ENCODE results near the gene MLYCD. TPM values are rescaled to one million over a fixed set of nuclear protein-coding genes. Genes with fewer than 3 reads are reported as not detected.

MLYCD gene
- total and polyA plus RNA-seq, 10 of the 15 experiments (the other 5 are each of a cell fraction or from before 2014, with no cell fraction given) = 0.21 to 3.7 (median 1.7) TPM

DNA sequence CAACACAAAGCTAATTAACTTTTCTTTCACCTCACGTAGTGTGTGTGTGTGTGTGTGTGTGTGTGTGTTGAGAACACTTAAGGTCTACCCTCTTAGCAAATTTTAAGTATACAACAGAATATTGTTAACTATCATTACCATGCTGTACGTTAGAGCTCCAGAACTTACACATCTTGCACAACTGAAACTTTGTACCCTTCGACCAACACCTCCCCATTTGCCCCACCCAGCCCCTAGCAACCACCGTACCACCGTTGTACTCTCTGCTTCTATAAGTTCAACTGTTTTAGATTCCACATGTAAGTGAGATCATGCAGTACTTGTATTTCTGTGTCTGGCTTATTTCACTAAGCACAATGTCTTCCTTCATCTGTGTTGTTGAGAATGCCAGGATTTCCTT lies 28.1 kb upstream of the MLYCD start:
- Histone ChIP-seq H3K9ac (ENCODE audit: control insufficient read depth, insufficient read depth, low read length) (no peak overlapping the region), H2AFZ (ENCODE audit: control insufficient read depth, low read depth, low read length) (no peak overlapping the region), H3K4me1 (ENCODE audit: control insufficient read depth, insufficient read depth, low read length) (no peaks in the 10 kb centered on the region), H3K4me3 (no peak overlapping the region), H3K9me3 (replicated peaks; ENCODE audit: control insufficient read depth, insufficient read depth, low read length) (no peaks in the 10 kb centered on the region), H3K27ac (ENCODE audit: control insufficient read depth, insufficient read depth) (no peak overlapping the region), H4K20me1 (ENCODE audit: control insufficient read depth, insufficient read depth) (no peaks in the 10 kb centered on the region), H3K36me3 (ENCODE audit: control insufficient read depth in 2 of 2, insufficient read depth in 2 of 2, low read length in 1 of 2) (no peaks in the 10 kb centered on the region), H3K27me3 (replicated peaks in 1 of 2; ENCODE audit: control insufficient read depth in 2 of 2, insufficient read depth in 2 of 2, low read length in 1 of 2) (no peaks in the 10 kb centered on the region), H3K79me2 (ENCODE audit: control insufficient read depth, insufficient read depth, low read length) (no peaks in the 10 kb centered on the region), H3K4me2 (ENCODE audit: control insufficient read depth, insufficient read depth) (no peak overlapping the region)
- DNase-seq (ENCODE audit: low read depth, low spot score) (no peak), ATAC-seq (no peak), FAIRE-seq (no peak)
- intact Hi-C loops (cut with micrococcal nuclease; ENCODE audit: unreplicated experiment) = no loop called here
- no peak for TF ChIP-seq IKZF2 (IDR thresholded peaks at IDR 0.05)
- TF ChIP-seq NFYA (IDR thresholded peaks at IDR 0.05; ENCODE audit: borderline replicate concordance, low read depth, low read length) = no peak
- TF ChIP-seq CBFB (IDR thresholded peaks at IDR 0.05; ENCODE audit: low read depth) = no peak
- no peak for TF ChIP-seq ATF7 (IDR thresholded peaks at IDR 0.05; ENCODE audit: low read depth)
- no peak for TF ChIP-seq WRNIP1 (IDR thresholded peaks at IDR 0.05; ENCODE audit: borderline replicate concordance, low read depth, low read length)
- 37% methylated on average over 5 of the region's 5 CpGs for WGBS (ENCODE audit: insufficient coverage, insufficient replicate concordance, low lambda C conversion rate, missing lambda C conversion rate)
- BruUV-seq (replicated peaks) = no TSS peak
- ChIA-PET POLR2A (no interaction called here), RAD21 (ENCODE audit: unreplicated experiment) (no interaction called here), SMC1A (ENCODE audit: uncharacterized antibody, unreplicated experiment) (no interaction called here), CTCF (no interaction called here)
- in situ Hi-C loops (cut with MboI) = no loop called here

DNA sequence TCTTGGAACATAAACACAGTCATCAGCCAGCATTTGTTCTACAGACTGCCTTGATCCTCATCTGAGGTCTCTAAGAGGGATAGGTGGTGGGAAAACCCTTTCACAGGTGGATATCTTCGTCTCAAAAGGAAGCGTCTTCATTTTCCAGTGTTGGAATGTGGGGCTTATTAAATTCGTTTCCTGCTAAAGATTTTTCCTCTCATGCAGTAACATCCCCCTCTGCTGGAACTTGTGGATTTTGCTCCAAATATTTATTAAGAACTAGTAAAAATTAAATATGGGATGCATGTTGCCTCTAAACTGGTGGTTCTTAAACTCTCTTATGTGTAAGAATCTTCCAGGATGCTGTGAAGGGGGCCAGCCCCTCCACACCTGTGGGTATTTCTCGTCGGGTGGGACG lies 20.1 kb upstream of the MLYCD start:
- Histone ChIP-seq H3K36me3 (ENCODE audit: control insufficient read depth in 2 of 2, insufficient read depth in 2 of 2, low read length in 1 of 2) (no peaks in the 10 kb centered on the region), H3K9me3 (replicated peaks; ENCODE audit: control insufficient read depth, insufficient read depth, low read length) (no peaks in the 10 kb centered on the region)
- intact Hi-C loops (cut with micrococcal nuclease; ENCODE audit: unreplicated experiment) = no loop called here

More for the DNA sequence above, 20.1 kb upstream of the MLYCD start:
- Histone ChIP-seq H4K20me1 (ENCODE audit: control insufficient read depth, insufficient read depth) (no peaks in the 10 kb centered on the region), H2AFZ (ENCODE audit: control insufficient read depth, low read depth, low read length) (no peak overlapping the region), H3K9ac (ENCODE audit: control insufficient read depth, insufficient read depth, low read length) (no peak overlapping the region), H3K79me2 (ENCODE audit: control insufficient read depth, insufficient read depth, low read length) (no peaks in the 10 kb centered on the region), H3K4me3 (no peak overlapping the region), H3K27me3 (replicated peaks in 1 of 2; ENCODE audit: control insufficient read depth in 2 of 2, insufficient read depth in 2 of 2, low read length in 1 of 2) (no peaks in the 10 kb centered on the region; a peak in 1 of 4 replicates), H3K4me2 (ENCODE audit: control insufficient read depth, insufficient read depth) (no peak overlapping the region), H3K4me1 (ENCODE audit: control insufficient read depth, insufficient read depth, low read length) (no peaks in the 10 kb centered on the region), H3K27ac (ENCODE audit: control insufficient read depth, insufficient read depth) (no peak overlapping the region)
- DNase-seq (ENCODE audit: low read depth, low spot score) = no peak
- under 1% methylated on average over 6 of the region's 6 CpGs for WGBS (ENCODE audit: insufficient coverage, insufficient replicate concordance, low lambda C conversion rate, missing lambda C conversion rate)
- ChIA-PET SMC1A (ENCODE audit: uncharacterized antibody, unreplicated experiment) (no interaction called here), RAD21 (ENCODE audit: unreplicated experiment) (no interaction called here), CTCF (no interaction called here), POLR2A (no interaction called here)
- no peak for FAIRE-seq
- no TSS peak for BruUV-seq (replicated peaks)
- TF ChIP-seq RAD21 (IDR thresholded peaks at IDR 0.05; ENCODE audit: insufficient read depth, low read depth, low read length) (peak; percentile 28; the same call in 1 of the 2 replicates), CTCF (IDR thresholded peaks at IDR 0.05 in 2 of 3, conservative IDR thresholded peaks at IDR 0.05 in 1 of 3; ENCODE audit: control insufficient read depth in 2 of 3, extremely low read depth in 1 of 3, insufficient read depth in 1 of 3, low read depth in 3 of 3, low read length in 3 of 3) (peak in 1 of 3 experiments; percentile 14; a peak in 2 of 6 replicates), SIX5 (IDR thresholded peaks at IDR 0.05; ENCODE audit: low read depth, low read length, severe bottlenecking) (no peak)
- TF ChIP-seq, protein P1, sequence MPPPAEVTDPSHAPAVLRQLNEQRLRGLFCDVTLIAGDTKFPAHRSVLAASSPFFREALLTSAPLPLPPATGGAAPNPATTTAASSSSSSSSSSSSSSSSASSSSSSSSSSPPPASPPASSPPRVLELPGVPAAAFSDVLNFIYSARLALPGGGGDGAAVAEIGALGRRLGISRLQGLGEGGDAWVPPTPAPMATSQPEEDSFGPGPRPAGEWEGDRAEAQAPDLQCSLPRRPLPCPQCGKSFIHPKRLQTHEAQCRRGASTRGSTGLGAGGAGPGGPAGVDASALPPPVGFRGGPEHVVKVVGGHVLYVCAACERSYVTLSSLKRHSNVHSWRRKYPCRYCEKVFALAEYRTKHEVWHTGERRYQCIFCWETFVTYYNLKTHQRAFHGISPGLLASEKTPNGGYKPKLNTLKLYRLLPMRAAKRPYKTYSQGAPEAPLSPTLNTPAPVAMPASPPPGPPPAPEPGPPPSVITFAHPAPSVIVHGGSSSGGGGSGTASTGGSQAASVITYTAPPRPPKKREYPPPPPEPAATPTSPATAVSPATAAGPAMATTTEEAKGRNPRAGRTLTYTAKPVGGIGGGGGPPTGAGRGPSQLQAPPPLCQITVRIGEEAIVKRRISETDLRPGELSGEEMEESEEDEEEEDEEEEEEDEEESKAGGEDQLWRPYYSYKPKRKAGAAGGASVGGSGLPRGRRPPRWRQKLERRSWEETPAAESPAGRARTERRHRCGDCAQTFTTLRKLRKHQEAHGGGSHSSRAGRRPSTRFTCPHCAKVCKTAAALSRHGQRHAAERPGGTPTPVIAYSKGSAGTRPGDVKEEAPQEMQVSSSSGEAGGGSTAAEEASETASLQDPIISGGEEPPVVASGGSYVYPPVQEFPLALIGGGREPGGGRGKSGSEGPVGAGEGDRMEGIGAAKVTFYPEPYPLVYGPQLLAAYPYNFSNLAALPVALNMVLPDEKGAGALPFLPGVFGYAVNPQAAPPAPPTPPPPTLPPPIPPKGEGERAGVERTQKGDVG (CRISPR knock-in tag; IDR thresholded peaks at IDR 0.05) = no peak
- ATAC-seq = no peak
- in situ Hi-C loops (cut with MboI) = no loop called here

All from GM12878 (cell line).